GM21390 (cell line): ENCODE results near the gene FXYD7.
"Not testable (repeated sequence)": the region's sequence is repeated elsewhere in the genome, so short reads cannot be mapped to it uniquely, and the experiment has no call there.

ENCODE experiments used
- ATAC-seq: cut with Tn5 transposase; IDR thresholded peaks from one replicate; pipeline ENCODE4 v1.9.1; 2021; ENCODE audit not compliant: unreplicated experiment

The FXYD7 gene, protein sequence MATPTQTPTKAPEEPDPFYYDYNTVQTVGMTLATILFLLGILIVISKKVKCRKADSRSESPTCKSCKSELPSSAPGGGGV

GRCh38 chr19:35143231-35143715 is at the start of gene FXYD7:
Gene FXYD7 (plus strand): TSS chr19:35143255. CDS start chr19:35143334, 79 bp downstream.
- no peak for ATAC-seq

DNA sequence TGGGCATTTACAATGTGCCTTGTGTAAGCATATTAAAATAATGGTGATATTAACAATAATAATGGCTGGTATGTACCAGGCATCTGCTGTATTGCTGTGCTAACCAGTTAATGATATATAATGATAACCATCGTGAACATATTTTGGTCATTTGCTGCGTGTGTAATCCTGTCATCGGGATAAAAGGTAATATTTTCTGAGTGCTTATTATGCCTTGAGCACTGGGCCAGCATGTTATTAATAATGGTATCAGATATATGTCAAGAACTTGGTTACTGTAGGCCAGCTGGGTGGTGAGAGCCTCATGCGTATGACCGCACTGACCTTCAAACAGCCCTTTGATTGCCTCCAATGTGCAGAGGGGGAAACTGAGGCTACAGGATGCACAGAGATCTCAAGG is 49.6 kb upstream of the FXYD7 start:
- ATAC-seq = no peak

DNA sequence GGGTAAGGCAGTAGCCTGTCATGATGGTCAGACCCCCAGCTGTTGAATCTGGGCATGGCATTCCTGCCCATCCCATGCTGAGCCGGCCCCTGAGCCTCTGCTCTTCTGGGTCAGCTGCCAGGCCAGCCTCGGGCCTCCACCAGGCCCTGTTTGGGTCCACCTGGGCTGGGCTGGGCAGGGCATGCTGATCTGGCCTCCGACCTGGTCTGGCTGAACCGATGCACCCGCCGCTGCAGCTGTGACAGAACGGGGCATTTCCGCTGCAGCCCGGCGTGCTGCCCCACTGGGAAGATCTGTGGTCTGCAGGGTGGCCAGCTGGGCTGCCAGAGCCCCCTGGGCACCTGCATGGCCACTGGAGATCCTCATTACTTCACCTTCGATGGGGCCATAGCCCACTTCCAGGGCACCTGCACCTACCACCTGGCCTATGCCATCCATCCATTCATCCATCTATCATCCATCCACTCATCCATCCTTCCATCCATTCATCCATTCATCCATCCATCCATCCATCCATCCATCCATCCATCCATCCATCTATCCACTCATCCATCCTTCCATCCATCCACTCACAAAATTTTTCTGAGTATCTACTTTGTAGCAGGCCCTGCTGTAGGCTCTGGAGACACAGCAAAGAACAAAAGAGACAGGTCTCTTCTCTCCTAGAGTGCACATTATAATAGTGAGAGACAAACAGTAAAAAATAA is 49.0 kb upstream of the FXYD7 start:
- no peak for ATAC-seq

DNA sequence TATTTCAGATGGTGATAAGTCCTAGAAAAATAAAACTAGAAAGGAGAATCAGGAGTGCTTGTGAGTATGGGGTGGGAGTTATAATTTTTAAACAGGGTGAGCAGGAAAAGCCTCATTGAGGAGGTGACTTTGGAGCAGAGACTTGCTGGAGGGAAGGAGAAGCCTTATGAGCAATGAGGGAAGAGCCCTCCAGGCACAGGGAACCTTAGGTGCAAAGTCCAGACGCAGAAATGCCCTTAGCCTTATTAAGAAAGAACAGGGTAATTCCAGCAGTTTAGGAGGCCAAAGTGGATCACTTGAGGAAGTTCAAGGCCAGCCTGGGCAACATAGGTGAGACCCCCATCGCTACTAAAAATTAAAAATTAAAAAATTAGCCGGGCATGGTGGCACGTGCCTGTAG is 48.4 kb upstream of the FXYD7 start:
- no peak for ATAC-seq

- ATAC-seq = no peak
Observed at GRCh38 chr19:35095667-35096368, 47.2 kb upstream of the FXYD7 start.

DNA sequence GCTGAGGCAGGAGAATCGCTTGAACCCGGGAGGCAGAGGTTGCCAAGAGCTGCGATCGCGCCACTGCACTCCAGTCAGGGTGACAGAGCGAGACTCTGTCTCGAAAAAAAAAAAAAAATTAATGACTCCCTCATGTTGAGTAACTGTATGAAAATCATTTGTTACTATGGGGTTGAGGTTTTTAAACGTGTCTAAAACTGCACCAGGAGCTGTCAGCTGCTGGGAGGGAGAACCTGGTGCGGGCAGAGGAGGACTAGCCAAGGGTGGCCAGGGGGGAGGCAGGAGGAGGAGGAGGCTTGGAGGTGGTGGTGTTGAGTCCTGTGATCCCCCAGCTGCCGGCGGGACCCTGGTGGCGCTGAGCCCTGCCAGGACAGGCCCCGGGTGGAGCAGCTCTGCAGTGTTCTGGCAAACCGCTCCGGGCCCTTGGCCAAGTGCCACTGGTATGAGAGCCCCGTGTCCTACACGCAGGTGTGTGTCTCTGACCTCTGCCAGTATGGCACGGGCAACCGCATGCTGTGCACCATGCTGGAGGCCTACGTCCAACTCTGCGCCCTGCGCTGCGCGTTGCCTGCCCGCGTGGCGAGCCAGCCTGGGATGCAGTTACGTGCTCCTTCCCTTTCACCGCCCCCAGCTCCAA is 44.5 kb upstream of the FXYD7 start:
- no peak for ATAC-seq

GRCh38 chr19:35099155-35099896 is 43.7 kb upstream of the FXYD7 start:
- no peak for ATAC-seq

- ATAC-seq = no peak
Observed at GRCh38 chr19:35099897-35100275, 43.2 kb upstream of the FXYD7 start.

DNA sequence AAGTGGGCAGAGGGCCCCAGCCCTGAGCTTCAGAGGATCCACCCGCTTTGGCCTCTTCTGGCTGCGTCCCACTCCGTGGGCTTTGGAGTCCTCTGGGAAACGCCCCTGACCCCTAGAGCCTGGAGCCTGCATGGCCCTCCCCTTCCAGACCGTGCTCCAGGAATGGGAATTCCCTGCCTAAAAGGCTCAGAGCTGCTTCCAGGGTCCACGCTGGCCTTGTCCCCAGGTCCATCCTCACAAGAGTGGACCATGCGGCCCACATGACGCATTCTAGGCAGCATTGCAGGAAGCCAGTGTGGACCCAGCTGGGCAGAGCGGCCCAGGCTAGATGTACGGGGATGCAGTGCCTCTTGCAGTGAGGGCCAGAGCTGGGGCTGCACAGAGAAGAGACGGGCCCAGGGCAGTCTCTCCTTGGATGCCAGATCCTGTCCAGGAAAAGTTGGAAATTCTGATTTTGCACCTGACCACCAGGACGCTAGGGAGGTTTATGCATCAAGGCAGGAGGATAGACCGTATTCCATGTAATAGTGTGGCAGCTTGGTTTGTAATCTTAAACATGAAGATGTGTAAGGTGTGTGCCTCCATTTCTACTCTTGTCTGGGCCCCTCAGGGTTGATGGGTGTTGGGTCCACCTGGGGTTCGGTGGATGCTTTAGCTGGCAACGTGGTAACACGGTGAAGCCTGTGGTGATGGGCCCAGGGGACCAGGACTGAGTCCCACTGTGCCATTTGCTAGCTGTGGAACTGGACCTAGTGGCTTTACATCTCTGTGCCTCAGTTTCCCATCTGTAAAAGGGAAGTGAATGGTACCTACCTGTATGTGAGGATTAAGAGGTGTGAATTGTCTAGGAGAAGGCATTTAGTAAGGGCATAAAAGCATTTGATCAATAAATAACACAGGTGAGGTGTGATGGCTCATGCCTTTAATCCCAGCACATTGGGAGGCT is 42.2 kb upstream of the FXYD7 start:
- no peak for ATAC-seq

GRCh38 chr19:35101949-35102348 is 41.1 kb upstream of the FXYD7 start:
- ATAC-seq = not testable (repeated sequence)

- not testable (repeated sequence) for ATAC-seq
Observed at GRCh38 chr19:35103614-35104013, 39.4 kb upstream of the FXYD7 start.

DNA sequence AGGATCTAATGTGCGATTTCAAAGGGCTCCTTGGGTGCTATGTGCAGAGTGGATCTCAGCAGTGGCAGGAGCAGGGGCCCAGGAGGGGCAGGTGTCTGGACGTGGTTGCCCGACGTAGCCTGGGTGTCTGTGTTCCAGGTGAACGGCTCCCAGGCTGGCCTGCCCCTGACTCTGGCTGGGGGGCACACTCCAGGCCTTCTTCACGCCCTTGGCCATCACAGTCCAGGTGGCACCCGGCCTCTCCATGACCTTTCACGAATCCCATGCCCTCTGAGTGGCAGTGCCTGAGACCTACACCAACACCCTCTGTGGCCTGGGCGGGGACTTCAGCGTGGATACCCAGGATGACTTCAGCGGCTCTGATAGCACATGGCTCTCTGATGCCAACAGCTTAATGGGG is 38.7 kb upstream of the FXYD7 start:
- ATAC-seq = no peak

DNA sequence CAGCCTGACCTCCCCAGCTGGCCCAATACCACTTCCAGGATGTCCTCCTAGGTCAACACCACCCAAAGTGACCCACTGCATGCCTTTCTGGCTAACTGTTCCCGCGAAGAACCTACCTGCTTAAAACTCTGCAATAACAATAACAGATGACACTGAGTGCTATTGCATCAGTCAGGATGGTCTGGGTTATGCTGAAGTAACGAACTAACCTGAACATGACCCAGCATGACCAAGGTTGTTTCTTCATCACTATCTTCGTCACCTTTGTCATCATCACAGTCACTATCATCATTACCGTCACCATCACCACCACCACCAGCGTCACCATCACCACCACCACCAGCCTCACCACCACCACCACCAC is 38.0 kb upstream of the FXYD7 start:
- no peak for ATAC-seq

- no peak for ATAC-seq
Observed at GRCh38 chr19:35105411-35106290, 37.4 kb upstream of the FXYD7 start.

DNA sequence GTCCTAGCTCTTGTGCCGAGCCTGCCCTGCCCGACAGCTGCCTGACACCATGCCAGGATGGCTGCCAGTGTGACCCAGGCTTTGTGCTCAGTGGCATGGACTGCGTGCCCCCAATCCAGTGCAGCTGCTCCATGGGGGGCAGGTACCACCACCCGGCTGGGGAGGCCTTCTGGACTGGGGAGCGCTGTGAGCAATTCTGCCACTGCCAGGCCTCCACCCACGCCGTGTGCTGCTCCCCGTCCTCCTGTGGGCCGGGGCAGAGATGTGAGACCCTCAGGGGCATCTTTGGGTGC is 36.8 kb upstream of the FXYD7 start:
- no peak for ATAC-seq

DNA sequence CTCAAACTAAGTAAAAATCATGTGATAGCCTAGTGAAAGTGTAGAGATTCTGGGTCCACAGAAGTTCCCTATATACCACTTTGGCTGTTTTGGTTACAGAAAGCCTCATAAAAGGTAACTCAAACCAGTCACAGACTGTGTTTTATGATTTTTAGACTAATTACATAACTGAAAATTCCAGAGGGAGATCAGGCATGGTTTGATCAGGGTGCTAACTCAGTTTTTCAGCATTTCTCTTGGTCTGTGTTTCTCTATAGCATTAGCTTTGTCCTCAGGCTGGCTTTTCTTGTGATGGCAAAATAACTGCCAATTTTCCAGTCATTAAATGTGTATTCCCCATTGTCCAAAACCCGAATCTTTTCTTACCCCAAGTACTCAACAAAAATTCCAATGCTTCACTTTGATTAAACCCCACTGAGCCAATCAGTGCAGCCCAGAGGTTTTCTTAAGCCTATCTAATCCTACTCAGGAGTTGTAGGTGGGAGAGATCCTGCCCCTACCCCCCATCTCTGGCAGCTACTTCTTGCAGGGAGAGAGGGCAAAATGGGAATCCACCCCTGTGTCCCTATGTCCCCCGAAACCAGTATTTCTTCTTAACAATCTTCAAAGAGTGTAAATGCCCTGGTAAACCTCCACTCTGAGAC is 36.0 kb upstream of the FXYD7 start:
- no peak for ATAC-seq

GRCh38 chr19:35107545-35107944 is 35.5 kb upstream of the FXYD7 start:
- ATAC-seq = no peak

GRCh38 chr19:35108730-35109129 is 34.3 kb upstream of the FXYD7 start:
- no peak for ATAC-seq
